ENCODE results near the gene SYT15.

SYT15 gene

DNA sequence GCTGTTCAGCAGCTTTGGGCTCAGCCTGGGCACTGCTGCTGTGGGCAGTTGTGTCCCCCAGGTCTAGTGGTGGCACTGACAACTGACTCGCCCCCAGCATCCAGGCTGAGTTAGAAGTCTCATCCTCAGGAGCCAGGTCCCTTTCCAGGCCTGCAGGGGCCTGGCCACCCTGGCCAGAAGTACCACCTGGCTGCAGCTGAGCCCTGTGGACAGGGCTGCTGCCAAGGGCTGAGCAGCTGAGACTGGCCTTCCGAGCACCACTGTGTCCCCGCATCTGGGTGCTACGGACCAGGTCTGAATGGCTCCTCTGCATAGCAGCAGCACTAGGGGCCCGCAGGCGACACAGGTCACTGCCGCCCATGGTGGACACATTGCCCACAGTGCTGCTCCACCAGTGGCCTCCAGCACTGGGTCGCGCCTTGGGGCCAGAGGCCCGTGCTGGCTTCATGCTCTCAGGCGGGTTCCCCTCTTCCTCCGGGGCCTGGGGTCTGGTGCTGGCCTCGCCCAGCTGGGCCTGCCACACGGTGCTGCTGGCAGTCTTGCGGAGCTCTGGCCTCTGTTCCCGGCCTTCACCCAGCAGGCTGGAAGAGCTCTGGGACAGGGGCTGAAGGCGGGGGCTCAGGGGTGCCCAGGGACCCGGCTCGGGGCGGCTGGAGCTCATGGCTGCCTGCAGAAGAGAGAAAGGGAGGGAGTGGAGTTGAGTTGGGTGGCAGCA is 28.7 kb upstream of the SYT15 start:
- Histone ChIP-seq H3K4me3 (ENCODE audit: control insufficient read depth in 1 of 7, extremely low read depth in 1 of 7, insufficient read depth in 4 of 7, low read depth in 2 of 7, low read length in 6 of 7) (no peak overlapping the region), H3K36me3 (ENCODE audit: control insufficient read depth in 4 of 4, insufficient read depth in 4 of 4, low read length in 3 of 4) (no peaks in the 10 kb centered on the region), H3K9me3 (ENCODE audit: control extremely low read depth in 1 of 5, control insufficient read depth in 4 of 5, insufficient read depth in 2 of 5, low read depth in 1 of 5, low read length in 4 of 5) (no peaks in the 10 kb centered on the region), H3K4me1 (ENCODE audit: control extremely low read depth in 1 of 4, control insufficient read depth in 4 of 4, insufficient read depth in 4 of 4, low read length in 3 of 4) (no peaks in the 10 kb centered on the region), H3K27ac (ENCODE audit: insufficient read depth in 1 of 2, low read depth in 1 of 2, low read length in 2 of 2, poor library complexity in 1 of 2, severe bottlenecking in 2 of 2) (no peak overlapping the region), H3K27me3 (replicated peaks in 2 of 5; ENCODE audit: control insufficient read depth in 4 of 5, insufficient read depth in 5 of 5, low read length in 4 of 5) (peaks cover 0 to 27% (median 23%) of the 10 kb centered on the region in 5 experiments)
- 93% methylated on average over 20 of the region's 20 CpGs for WGBS (ENCODE audit: insufficient coverage)
- ChIA-PET CTCF (interaction anchor here (0.8 kb wide), 2 partner anchors 10 to 321 kb away, joined by 3 read pairs; no protein-coding TSS in a partner anchor), POLR2A (no interaction called here)
- DNase-seq = no peak

DNA sequence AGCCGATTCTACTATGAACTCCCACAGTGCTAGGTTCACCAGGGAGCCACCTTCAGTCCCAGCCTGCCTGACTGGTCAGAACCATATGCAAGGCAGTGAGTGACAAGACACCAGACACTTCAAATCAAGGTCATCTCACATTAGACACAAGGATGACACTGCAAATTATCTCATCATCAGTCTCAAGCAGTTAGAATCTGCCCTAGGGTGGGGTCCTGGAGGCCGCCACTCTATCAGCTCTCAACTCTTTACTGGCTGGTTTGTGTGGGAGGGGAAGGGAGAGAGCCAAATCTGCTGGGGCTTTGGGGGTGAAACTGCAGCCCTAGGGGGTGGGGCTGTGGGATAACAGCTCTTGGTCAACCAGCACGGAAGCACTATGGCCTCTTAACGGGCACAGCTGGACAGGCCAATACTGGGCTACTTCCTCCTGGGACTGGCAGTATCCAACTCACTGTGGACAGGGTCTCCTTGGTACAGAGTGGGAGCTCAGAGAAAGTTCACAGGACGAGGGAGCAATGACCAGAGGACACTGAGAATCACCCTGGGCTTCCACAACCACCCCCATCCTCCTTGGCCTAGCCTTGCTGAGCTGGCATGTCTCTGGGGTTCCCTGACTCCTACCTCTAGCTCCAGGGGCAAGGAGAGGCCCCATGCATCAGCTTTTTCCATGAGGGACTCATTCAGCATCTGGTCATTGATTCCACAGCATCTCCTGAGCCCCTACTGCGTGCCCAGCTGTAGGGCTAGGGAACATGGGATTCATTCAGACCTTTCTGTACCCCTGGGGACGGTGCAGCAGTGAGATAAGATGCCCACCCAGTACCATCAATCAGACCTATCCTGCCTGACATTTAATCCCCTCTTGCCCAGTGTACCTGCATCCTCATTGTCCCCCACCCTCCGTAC is 27.9 kb upstream of the SYT15 start:
- ChIA-PET CTCF (interaction anchor here (0.8 kb wide), 3 partner anchors 11 to 322 kb away, joined by 3 read pairs; no protein-coding TSS in a partner anchor), POLR2A (no interaction called here)
- DNase-seq = no peak
- H3K27ac ChIP-seq (ENCODE audit: insufficient read depth in 1 of 2, low read depth in 1 of 2, low read length in 2 of 2, poor library complexity in 1 of 2, severe bottlenecking in 2 of 2) = no peak overlapping the region
- no peaks in the 10 kb centered on the region for H3K36me3 ChIP-seq (ENCODE audit: control insufficient read depth in 4 of 4, insufficient read depth in 4 of 4, low read length in 3 of 4)
- H3K9me3 ChIP-seq (ENCODE audit: control extremely low read depth in 1 of 5, control insufficient read depth in 4 of 5, insufficient read depth in 2 of 5, low read depth in 1 of 5, low read length in 4 of 5) = no peaks in the 10 kb centered on the region
- peaks cover 0 to 4% (median 2%) of the 10 kb centered on the region in 4 experiments for H3K4me1 ChIP-seq (ENCODE audit: control extremely low read depth in 1 of 4, control insufficient read depth in 4 of 4, insufficient read depth in 4 of 4, low read length in 3 of 4)
- 77% methylated on average over 8 of the region's 8 CpGs for WGBS (ENCODE audit: insufficient coverage)
- H3K27me3 ChIP-seq (replicated peaks in 2 of 5; ENCODE audit: control insufficient read depth in 4 of 5, insufficient read depth in 5 of 5, low read length in 4 of 5) = peaks cover 0 to 35% (median 28%) of the 10 kb centered on the region in 5 experiments
- H3K4me3 ChIP-seq (ENCODE audit: control insufficient read depth in 1 of 7, extremely low read depth in 1 of 7, insufficient read depth in 4 of 7, low read depth in 2 of 7, low read length in 6 of 7) = no peak overlapping the region

DNA sequence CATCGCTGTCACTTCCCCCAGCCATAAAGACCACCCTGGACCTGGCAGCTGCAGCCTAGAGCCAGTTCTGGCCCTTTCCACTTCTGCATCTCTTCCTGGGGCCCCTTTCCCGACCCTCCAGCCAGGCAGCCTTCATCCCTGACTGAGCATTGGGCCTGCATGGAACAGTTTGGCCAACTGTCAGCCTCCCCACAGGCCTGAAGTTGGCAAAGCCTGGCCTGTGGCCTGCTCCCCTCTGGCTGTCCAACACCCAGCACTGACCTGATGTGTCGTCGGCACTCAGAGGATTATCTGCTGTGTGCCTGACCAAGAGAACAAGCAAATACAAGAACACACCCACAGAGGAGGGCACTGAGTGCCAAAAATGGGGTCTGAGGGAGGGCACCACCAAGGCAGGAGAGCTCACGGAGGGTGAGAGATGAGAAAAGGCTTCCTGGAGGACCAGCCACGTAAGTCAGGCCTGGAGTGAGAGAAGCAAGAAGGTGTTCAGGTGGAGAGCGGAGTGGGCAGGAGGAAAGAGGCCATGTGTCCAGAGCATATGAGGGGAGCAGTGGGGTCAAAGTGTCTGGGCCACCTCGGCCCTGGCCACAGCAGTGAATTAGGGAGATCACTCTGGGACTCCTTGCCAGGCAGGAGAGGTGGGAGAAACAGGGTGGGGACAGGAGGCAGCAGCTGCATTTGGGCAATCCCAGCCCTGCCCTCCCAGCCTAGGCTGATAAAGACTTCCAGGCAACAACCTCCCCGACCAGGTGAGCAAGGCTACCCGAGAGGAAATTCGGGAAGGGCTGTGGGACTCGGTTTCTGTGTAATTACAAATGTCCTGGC is 27.0 kb upstream of the SYT15 start:
- Histone ChIP-seq H3K4me3 (ENCODE audit: control insufficient read depth in 1 of 7, extremely low read depth in 1 of 7, insufficient read depth in 4 of 7, low read depth in 2 of 7, low read length in 6 of 7) (no peak overlapping the region), H3K4me1 (ENCODE audit: control extremely low read depth in 1 of 4, control insufficient read depth in 4 of 4, insufficient read depth in 4 of 4, low read length in 3 of 4) (peaks cover 0 to 12% (median 7%) of the 10 kb centered on the region in 4 experiments), H3K36me3 (ENCODE audit: control insufficient read depth in 4 of 4, insufficient read depth in 4 of 4, low read length in 3 of 4) (no peaks in the 10 kb centered on the region), H3K27me3 (replicated peaks in 2 of 5; ENCODE audit: control insufficient read depth in 4 of 5, insufficient read depth in 5 of 5, low read length in 4 of 5) (peaks cover 0 to 44% (median 30%) of the 10 kb centered on the region in 5 experiments), H3K9me3 (ENCODE audit: control extremely low read depth in 1 of 5, control insufficient read depth in 4 of 5, insufficient read depth in 2 of 5, low read depth in 1 of 5, low read length in 4 of 5) (no peaks in the 10 kb centered on the region), H3K27ac (ENCODE audit: insufficient read depth in 1 of 2, low read depth in 1 of 2, low read length in 2 of 2, poor library complexity in 1 of 2, severe bottlenecking in 2 of 2) (no peak overlapping the region)
- POLR2A ChIA-PET = no interaction called here
- DNase-seq = no peak
- WGBS (ENCODE audit: insufficient coverage) = 95% methylated on average over 12 of the region's 12 CpGs
- CTCF ChIA-PET = interaction anchor here (0.7 to 0.8 kb wide), 2 partner anchors 34 to 1224 kb away, joined by 3 read pairs; no protein-coding TSS in a partner anchor

DNA sequence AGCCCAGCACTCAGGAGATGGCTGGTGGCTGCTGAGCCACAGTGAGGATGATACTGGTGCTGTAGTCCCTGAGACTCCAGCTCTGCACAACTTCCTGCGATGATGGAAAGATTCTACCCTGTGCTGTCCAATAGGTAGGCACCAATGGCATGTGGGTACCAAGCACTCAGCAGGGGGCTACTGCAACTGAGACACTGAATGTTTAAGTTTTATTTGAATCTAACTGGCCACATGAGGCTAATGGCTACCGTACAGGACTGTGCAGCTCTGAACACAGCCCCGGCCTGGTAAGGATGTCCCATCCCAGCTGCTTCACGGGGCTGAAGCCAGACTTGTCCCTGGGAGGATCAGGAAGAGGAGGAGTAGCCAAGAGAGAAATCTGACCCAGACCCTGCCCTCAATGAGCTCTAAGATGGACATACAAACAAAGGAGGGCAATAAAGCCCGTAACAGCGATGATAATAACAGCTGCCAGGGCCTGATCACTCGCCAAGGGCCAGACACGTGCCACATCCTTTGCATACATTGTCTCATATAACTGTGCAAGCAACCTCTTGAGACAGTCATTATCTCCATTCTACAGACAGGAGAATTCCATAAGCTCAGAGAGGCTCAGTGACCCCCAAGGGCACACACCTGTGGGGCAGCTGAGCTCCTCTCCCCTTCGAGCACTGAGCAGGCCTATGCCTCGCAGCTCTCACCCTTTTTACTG is 26.2 kb upstream of the SYT15 start:
- Histone ChIP-seq H3K4me3 (ENCODE audit: control insufficient read depth in 1 of 7, extremely low read depth in 1 of 7, insufficient read depth in 4 of 7, low read depth in 2 of 7, low read length in 6 of 7) (no peak overlapping the region), H3K9me3 (ENCODE audit: control extremely low read depth in 1 of 5, control insufficient read depth in 4 of 5, insufficient read depth in 2 of 5, low read depth in 1 of 5, low read length in 4 of 5) (no peaks in the 10 kb centered on the region), H3K27me3 (replicated peaks in 2 of 5; ENCODE audit: control insufficient read depth in 4 of 5, insufficient read depth in 5 of 5, low read length in 4 of 5) (peaks cover 0 to 51% (median 37%) of the 10 kb centered on the region in 5 experiments), H3K4me1 (ENCODE audit: control extremely low read depth in 1 of 4, control insufficient read depth in 4 of 4, insufficient read depth in 4 of 4, low read length in 3 of 4) (peaks cover 0 to 14% (median 8%) of the 10 kb centered on the region in 4 experiments), H3K36me3 (ENCODE audit: control insufficient read depth in 4 of 4, insufficient read depth in 4 of 4, low read length in 3 of 4) (no peaks in the 10 kb centered on the region), H3K27ac (ENCODE audit: insufficient read depth in 1 of 2, low read depth in 1 of 2, low read length in 2 of 2, poor library complexity in 1 of 2, severe bottlenecking in 2 of 2) (no peak overlapping the region)
- no peak for DNase-seq
- POLR2A ChIA-PET = interaction anchor here (1.0 kb wide), 1 partner anchor 9 kb away, joined by 3 read pairs; no protein-coding TSS in a partner anchor
- CTCF ChIA-PET = interaction anchor here (0.7 to 2.2 kb wide), 2 partner anchors 8 to 1223 kb away, joined by 3 to 7 read pairs; no protein-coding TSS in a partner anchor
- 95% methylated on average over 9 of the region's 10 CpGs for WGBS (ENCODE audit: insufficient coverage)

DNA sequence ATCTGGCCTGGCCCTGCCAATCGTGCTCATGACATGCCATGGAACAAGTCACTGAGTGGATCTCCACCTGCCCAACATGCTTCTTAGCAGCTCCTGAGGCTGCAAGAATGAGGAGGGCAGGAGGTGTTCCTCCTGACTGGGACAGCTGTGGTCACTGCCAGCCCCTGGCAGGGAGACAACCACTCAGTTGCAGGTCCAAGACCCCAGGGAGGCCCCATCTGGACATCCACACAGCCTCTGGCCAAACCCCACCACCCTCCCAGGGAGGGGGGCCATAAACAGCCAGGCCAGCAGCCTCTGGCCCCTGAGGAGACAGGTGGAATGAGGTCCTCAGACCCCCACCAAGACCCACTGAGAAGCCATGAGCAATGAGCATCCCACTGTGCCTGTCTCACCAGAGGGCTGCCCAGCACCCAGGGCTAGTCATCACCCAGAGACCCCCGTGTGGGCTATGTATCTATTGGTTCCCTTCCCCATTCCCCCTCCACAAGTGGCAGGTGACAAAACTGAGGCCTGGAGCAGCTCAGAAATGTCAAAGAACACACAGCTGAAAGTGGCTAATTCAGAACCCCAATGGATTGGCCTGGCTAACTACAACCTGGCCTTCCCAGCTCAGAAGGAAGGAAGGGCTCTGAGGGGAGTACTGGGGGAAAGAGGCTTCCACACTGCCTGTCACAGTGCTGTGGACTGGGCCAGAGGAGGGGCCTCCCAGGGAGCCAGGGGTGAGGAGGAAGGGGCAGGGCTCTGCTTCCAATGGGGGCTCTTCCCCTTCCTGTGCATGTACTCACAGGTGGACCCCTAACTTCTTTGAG is 25.5 kb upstream of the SYT15 start:
- ChIA-PET POLR2A (interaction anchor here (1.0 kb wide), 1 partner anchor 10 kb away, joined by 3 read pairs; no protein-coding TSS in a partner anchor), CTCF (interaction anchor here (2.2 kb wide), 1 partner anchor 9 kb away, joined by 7 read pairs; no protein-coding TSS in a partner anchor)
- Histone ChIP-seq H3K36me3 (ENCODE audit: control insufficient read depth in 4 of 4, insufficient read depth in 4 of 4, low read length in 3 of 4) (no peaks in the 10 kb centered on the region), H3K4me3 (ENCODE audit: control insufficient read depth in 1 of 7, extremely low read depth in 1 of 7, insufficient read depth in 4 of 7, low read depth in 2 of 7, low read length in 6 of 7) (no peak overlapping the region), H3K27me3 (replicated peaks in 2 of 5; ENCODE audit: control insufficient read depth in 4 of 5, insufficient read depth in 5 of 5, low read length in 4 of 5) (peaks cover 0 to 59% (median 39%) of the 10 kb centered on the region in 5 experiments), H3K27ac (ENCODE audit: insufficient read depth in 1 of 2, low read depth in 1 of 2, low read length in 2 of 2, poor library complexity in 1 of 2, severe bottlenecking in 2 of 2) (no peak overlapping the region), H3K9me3 (ENCODE audit: control extremely low read depth in 1 of 5, control insufficient read depth in 4 of 5, insufficient read depth in 2 of 5, low read depth in 1 of 5, low read length in 4 of 5) (no peaks in the 10 kb centered on the region), H3K4me1 (ENCODE audit: control extremely low read depth in 1 of 4, control insufficient read depth in 4 of 4, insufficient read depth in 4 of 4, low read length in 3 of 4) (peaks cover 0 to 14% (median 8%) of the 10 kb centered on the region in 4 experiments)
- WGBS (ENCODE audit: insufficient coverage) = 83% methylated on average over 2 of the region's 2 CpGs
- DNase-seq = no peak

Measured in common myeloid progenitor, CD34-positive (primary cell).